SK-N-SH treated with all-trans-retinoic acid at 6 μM for 48 hours (cell line): ENCODE results near the gene VEPH1.

ENCODE experiments used
- ATAC-seq: fragments of 200-7000 bp; cut with Tn5 transposase; 3 replicates; pipeline ENCODE4 v1.9.1; 2020; ENCODE audit warnings: mild to moderate bottlenecking, moderate library complexity
- ARNTL ChIP-seq: fragments of 450-650 bp; formaldehyde crosslinking; IDR thresholded peaks from 2 replicates; pipeline ENCODE4 v1.5.0; 2020; ENCODE audit warnings: low read depth, mild to moderate bottlenecking, moderate library complexity, borderline replicate concordance
- BACH2 ChIP-seq: fragments of 250-450 bp; sonication (Bioruptor Pico); IDR thresholded peaks from 2 replicates; pipeline ENCODE4 v1.9.0; 2021; ENCODE audit warnings: mild to moderate bottlenecking, borderline replicate concordance
- CREB5 ChIP-seq: fragments of 250-450 bp; sonication (Bioruptor Pico); IDR thresholded peaks from 2 replicates; pipeline ENCODE4 v1.5.1; 2020; ENCODE audit warnings: low read depth, mild to moderate bottlenecking, moderate library complexity
- CSDC2 ChIP-seq: fragments of 250-450 bp; sonication (Bioruptor Pico); IDR thresholded peaks from 2 replicates; pipeline ENCODE4 v1.5.0; 2020; ENCODE audit warnings: mild to moderate bottlenecking, moderate library complexity
- ISL1 ChIP-seq: fragments of 250-450 bp; sonication (Bioruptor Pico); IDR thresholded peaks from 2 replicates; pipeline ENCODE4 v2.1.2; 2022; ENCODE audit warnings: mild to moderate bottlenecking, moderate library complexity
- OSR1 ChIP-seq: fragments of 250-450 bp; sonication (Bioruptor Pico); IDR thresholded peaks from 2 replicates; pipeline ENCODE4 v1.8.0; 2022; ENCODE audit warnings: moderate library complexity, mild to moderate bottlenecking, inconsistent platforms
- POU6F1 ChIP-seq: fragments of 250-450 bp; sonication (Bioruptor Pico); IDR thresholded peaks from 2 replicates; pipeline ENCODE4 v1.8.0; 2021; ENCODE audit warnings: low read depth, mild to moderate bottlenecking, moderate library complexity, borderline replicate concordance
- PPARA ChIP-seq: fragments of 250-450 bp; sonication (Bioruptor Pico); IDR thresholded peaks from 2 replicates; pipeline ENCODE4 v1.5.0; 2020; ENCODE audit warnings: mild to moderate bottlenecking, borderline replicate concordance
- RARB ChIP-seq: fragments of 250-450 bp; sonication (Bioruptor Pico); IDR thresholded peaks from 2 replicates; pipeline ENCODE4 v1.8.0; 2021; ENCODE audit warnings: mild to moderate bottlenecking, moderate library complexity
- SNAI2 ChIP-seq: fragments of 250-450 bp; sonication (Bioruptor Pico); IDR thresholded peaks from 2 replicates; pipeline ENCODE4 v1.5.0; 2020; ENCODE audit warnings: mild to moderate bottlenecking, moderate library complexity
- TCF4 ChIP-seq: fragments of 250-450 bp; sonication (Bioruptor Pico); IDR thresholded peaks from 2 replicates; pipeline ENCODE4 v1.8.0; 2021; ENCODE audit warnings: mild to moderate bottlenecking, moderate library complexity, borderline replicate concordance
- TOX ChIP-seq: fragments of 250-450 bp; sonication (Bioruptor Pico); IDR thresholded peaks from 2 replicates; pipeline ENCODE4 v1.8.0; 2021; ENCODE audit warnings: mild to moderate bottlenecking, moderate library complexity, borderline replicate concordance
- TSHZ2 ChIP-seq: fragments of 250-450 bp; sonication (Bioruptor Pico); IDR thresholded peaks from 2 replicates; pipeline ENCODE4 v1.5.0; 2020; ENCODE audit warnings: mild to moderate bottlenecking, moderate library complexity
- ZFP3 ChIP-seq: fragments of 250-450 bp; sonication (Bioruptor Pico); IDR thresholded peaks from 2 replicates; pipeline ENCODE4 v1.5.0; 2020; ENCODE audit warnings: mild to moderate bottlenecking, moderate library complexity
- ZFP30 ChIP-seq: fragments of 450-650 bp; formaldehyde crosslinking; IDR thresholded peaks from 2 replicates; pipeline ENCODE4 v1.5.0; 2022; ENCODE audit warnings: mild to moderate bottlenecking, moderate library complexity
- ZNF565 ChIP-seq: fragments of 450-650 bp; formaldehyde crosslinking; conservative IDR thresholded peaks from 2 replicates; pipeline ENCODE4 v1.5.0; 2020; ENCODE audit warnings: low read depth, mild to moderate bottlenecking, moderate library complexity
- ZNF70 ChIP-seq: fragments of 450-650 bp; formaldehyde crosslinking; IDR thresholded peaks from 2 replicates; pipeline ENCODE4 v1.5.0; 2020; ENCODE audit warnings: mild to moderate bottlenecking, moderate library complexity
- TF ChIP-seq, protein P1 (sequence below): fragments of 250-450 bp; sonication (Bioruptor Pico); IDR thresholded peaks from 2 replicates; pipeline ENCODE4 v1.5.1; 2021; ENCODE audit warnings: mild to moderate bottlenecking, moderate library complexity
- TF ChIP-seq, protein P2 (sequence below): fragments of 250-450 bp; sonication (Bioruptor Pico); IDR thresholded peaks from 2 replicates; pipeline ENCODE4 v1.8.0; 2020; ENCODE audit warnings: mild to moderate bottlenecking, moderate library complexity, borderline replicate concordance

Gene VEPH1

GRCh38 chr3:157239082-157239704, 264.0 kb downstream of the VEPH1 start:
- TF ChIP-seq ZNF565 (CRISPR knock-in tag) (no peak), SNAI2 (no peak), ZFP3 (CRISPR knock-in tag) (no peak), ZFP30 (CRISPR knock-in tag) (no peak), TSHZ2 (CRISPR knock-in tag) (no peak), POU6F1 (CRISPR knock-in tag) (no peak), RARB (CRISPR knock-in tag) (no peak), ZNF70 (CRISPR knock-in tag) (no peak), OSR1 (no peak), TOX (CRISPR knock-in tag) (no peak), PPARA (CRISPR knock-in tag) (no peak), ARNTL (no peak), TCF4 (no peak), BACH2 (CRISPR knock-in tag) (no peak), CSDC2 (no peak)
- TF ChIP-seq, protein P1, sequence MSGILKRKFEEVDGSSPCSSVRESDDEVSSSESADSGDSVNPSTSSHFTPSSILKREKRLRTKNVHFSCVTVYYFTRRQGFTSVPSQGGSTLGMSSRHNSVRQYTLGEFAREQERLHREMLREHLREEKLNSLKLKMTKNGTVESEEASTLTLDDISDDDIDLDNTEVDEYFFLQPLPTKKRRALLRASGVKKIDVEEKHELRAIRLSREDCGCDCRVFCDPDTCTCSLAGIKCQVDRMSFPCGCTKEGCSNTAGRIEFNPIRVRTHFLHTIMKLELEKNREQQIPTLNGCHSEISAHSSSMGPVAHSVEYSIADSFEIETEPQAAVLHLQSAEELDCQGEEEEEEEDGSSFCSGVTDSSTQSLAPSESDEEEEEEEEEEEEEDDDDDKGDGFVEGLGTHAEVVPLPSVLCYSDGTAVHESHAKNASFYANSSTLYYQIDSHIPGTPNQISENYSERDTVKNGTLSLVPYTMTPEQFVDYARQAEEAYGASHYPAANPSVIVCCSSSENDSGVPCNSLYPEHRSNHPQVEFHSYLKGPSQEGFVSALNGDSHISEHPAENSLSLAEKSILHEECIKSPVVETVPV (CRISPR knock-in tag) = no peak
- TF ChIP-seq, protein P2, sequence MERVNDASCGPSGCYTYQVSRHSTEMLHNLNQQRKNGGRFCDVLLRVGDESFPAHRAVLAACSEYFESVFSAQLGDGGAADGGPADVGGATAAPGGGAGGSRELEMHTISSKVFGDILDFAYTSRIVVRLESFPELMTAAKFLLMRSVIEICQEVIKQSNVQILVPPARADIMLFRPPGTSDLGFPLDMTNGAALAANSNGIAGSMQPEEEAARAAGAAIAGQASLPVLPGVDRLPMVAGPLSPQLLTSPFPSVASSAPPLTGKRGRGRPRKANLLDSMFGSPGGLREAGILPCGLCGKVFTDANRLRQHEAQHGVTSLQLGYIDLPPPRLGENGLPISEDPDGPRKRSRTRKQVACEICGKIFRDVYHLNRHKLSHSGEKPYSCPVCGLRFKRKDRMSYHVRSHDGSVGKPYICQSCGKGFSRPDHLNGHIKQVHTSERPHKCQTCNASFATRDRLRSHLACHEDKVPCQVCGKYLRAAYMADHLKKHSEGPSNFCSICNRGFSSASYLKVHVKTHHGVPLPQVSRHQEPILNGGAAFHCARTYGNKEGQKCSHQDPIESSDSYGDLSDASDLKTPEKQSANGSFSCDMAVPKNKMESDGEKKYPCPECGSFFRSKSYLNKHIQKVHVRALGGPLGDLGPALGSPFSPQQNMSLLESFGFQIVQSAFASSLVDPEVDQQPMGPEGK (CRISPR knock-in tag) = no peak

GRCh38 chr3:157238457-157238856, 264.8 kb downstream of the VEPH1 start:
- peak; percentile 57 for ATAC-seq

More at GRCh38 chr3:157239082-157239704, 264.0 kb downstream of the VEPH1 start:
- ATAC-seq = peak; percentile 95

More at GRCh38 chr3:157238457-157238856, 264.8 kb downstream of the VEPH1 start:
- TF ChIP-seq, protein P1 (CRISPR knock-in tag) = no peak
- no peak for TF ChIP-seq ZNF70 (CRISPR knock-in tag)
- TF ChIP-seq TCF4 = no peak
- TF ChIP-seq CREB5 = no peak
- no peak for TF ChIP-seq TOX (CRISPR knock-in tag)
- TF ChIP-seq ISL1 (CRISPR knock-in tag) = peak; percentile 80
- TF ChIP-seq, all 23 proteins: peak for 1
